HepG2 (cell line): Measurements from ENCODE around the gene ZSCAN21. TPM values are rescaled to one million over a fixed set of nuclear protein-coding genes. Genes with fewer than 3 reads are reported as not detected.

Source experiments
- ATM ChIP-seq: fragments of 450-650 bp; IDR thresholded peaks from 2 replicates; pipeline ENCODE4 v1.7.1; 2017; ENCODE audit warnings: mild to moderate bottlenecking, borderline replicate concordance
- ETV6 ChIP-seq: sonication (generic); formaldehyde crosslinking; conservative IDR thresholded peaks from 2 replicates; pipeline ENCODE4 v1.4.0; 2020; ENCODE audit warnings: missing genetic modification reagents
- FOXK1 ChIP-seq: sonication (generic); formaldehyde crosslinking; IDR thresholded peaks from 2 replicates; pipeline ENCODE4 v1.4.0; 2020; ENCODE audit warnings: low read depth, missing genetic modification reagents, borderline replicate concordance
- KLF9 ChIP-seq: IDR thresholded peaks from 2 replicates; pipeline ENCODE4 v1.6.1; 2016; ENCODE audit warnings: low read depth
- NCOA5 ChIP-seq: sonication (generic); formaldehyde crosslinking; IDR thresholded peaks from 2 replicates; pipeline ENCODE4 v1.4.0; 2020; ENCODE audit warnings: missing genetic modification reagents
- TP53 ChIP-seq: sonication (generic); formaldehyde crosslinking; conservative IDR thresholded peaks from 2 replicates; pipeline ENCODE4 v1.4.0; 2020; ENCODE audit warnings: missing genetic modification reagents
- WIZ ChIP-seq: sonication (generic); formaldehyde crosslinking; IDR thresholded peaks from 2 replicates; pipeline ENCODE4 v1.5.1; 2020; ENCODE audit warnings: mild to moderate bottlenecking, missing genetic modification reagents
- ZNF317 ChIP-seq: sonication (generic); formaldehyde crosslinking; IDR thresholded peaks from 2 replicates; pipeline ENCODE4 v1.5.0; 2020; ENCODE audit warnings: mild to moderate bottlenecking, missing genetic modification reagents
- polyA plus RNA-seq, 8 experiments: library from polyadenylated mRNA; depleted of rRNA in 3 of 8; stranded (reverse) in 7 of 8; unstranded in 1 of 8; fragments of >200 nt; fragmentation: Illumina TruSeq in 4 of 8; extraction: Trizol in 4 of 8; gene quantifications; 2 replicates each; pipeline versions ENCODE4 v1.2.1 to v1.2.3, GENCODE V29; 2011 to 2016; ENCODE audit warnings: low read depth in 4 of 8, missing spikeins in 1 of 8, mixed read lengths in 1 of 8; ENCODE audit not compliant: insufficient read depth in 1 of 8
- total RNA-seq, 5 experiments: library from RNA; depleted of rRNA; stranded (reverse); fragments of >200 nt; fragmentation: Illumina TruSeq; extraction: Trizol; gene quantifications; 2 replicates each; pipeline ENCODE4 v1.2.3, GENCODE V29; 2016; ENCODE audit warnings: low read depth in 1 of 5
- TF ChIP-seq, protein P1 (sequence below): sonication (generic); formaldehyde crosslinking; IDR thresholded peaks from 2 replicates; pipeline ENCODE4 v1.9.0; 2021; ENCODE audit warnings: missing genetic modification reagents, mild to moderate bottlenecking, borderline replicate concordance
- TF ChIP-seq, protein P2 (sequence below): sonication (generic); formaldehyde crosslinking; IDR thresholded peaks from 2 replicates; pipeline ENCODE4 v1.5.1; 2020; ENCODE audit warnings: mild to moderate bottlenecking, missing genetic modification reagents
- TF ChIP-seq, protein P3 (sequence below): sonication (generic); formaldehyde crosslinking; IDR thresholded peaks from 2 replicates; pipeline ENCODE4 v1.8.1; 2022; ENCODE audit warnings: low read depth, mild to moderate bottlenecking, missing genetic modification reagents
- TF ChIP-seq, protein P4 (sequence below): sonication (generic); formaldehyde crosslinking; IDR thresholded peaks from 2 replicates; pipeline ENCODE4 v1.8.0; 2022; ENCODE audit warnings: mild to moderate bottlenecking, missing genetic modification reagents; ENCODE audit not compliant: insufficient replicate concordance
- TF ChIP-seq, protein P5 (sequence below): IDR thresholded peaks from 2 replicates; pipeline ENCODE4 v1.6.1; 2012; ENCODE audit warnings: low read depth, low read length, improper control_type of control experiment
- TF ChIP-seq, protein P6 (sequence below): sonication (generic); formaldehyde crosslinking; IDR thresholded peaks from 2 replicates; pipeline ENCODE4 v1.5.0; 2020; ENCODE audit warnings: mild to moderate bottlenecking, low read depth, missing genetic modification reagents, borderline replicate concordance

ZSCAN21 gene
- total and polyA plus RNA-seq, 2 of the 13 experiments (the other 11 are each of a cell fraction or from before 2014, with no cell fraction given): 7.0 to 10.0 TPM

DNA sequence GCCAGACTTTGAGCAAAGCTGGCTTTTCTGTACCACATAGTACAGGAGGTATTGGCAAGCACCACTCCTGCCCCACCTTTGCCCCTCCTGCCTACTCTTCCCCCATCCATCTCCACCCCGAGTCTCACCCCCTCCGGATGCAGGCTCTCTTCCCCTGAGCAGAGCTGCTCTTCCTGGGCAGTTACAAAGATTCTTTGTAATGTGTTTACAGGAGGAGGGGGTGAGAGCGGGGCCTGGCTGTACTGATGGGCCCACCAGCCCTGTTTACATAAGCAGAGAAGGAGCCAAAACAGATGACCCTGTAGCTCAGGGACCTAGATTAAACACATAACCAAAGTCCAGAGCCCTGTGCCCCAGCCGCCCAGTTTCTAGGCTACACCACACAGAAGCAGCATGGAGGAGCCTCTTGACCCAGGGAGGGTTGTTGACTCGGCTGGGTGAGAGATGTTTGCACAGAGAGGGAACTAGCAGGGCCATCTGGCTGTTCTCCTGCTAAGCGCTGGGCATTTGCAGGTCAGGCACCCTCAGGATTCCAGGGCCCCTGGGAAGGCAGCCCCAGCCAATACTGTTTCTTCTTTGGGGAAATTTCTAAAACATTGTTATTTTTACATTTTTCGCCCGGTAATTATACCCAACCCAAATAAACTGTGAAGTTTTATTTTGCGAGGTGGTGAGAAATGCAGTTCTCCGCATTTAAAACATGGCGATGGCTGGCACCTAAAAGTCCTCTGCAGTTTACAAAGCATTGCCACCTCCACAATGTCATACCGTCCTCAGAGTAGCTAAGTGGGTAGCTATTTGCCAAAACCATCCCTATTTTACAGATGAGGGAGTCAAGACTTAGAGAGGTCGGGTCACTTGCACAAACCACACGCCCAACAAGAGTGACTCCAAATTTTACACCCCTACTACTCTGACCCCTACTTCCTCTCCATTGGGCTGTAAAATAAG, 45.6 kb upstream of the ZSCAN21 start (continued):
- TF ChIP-seq, protein P1, sequence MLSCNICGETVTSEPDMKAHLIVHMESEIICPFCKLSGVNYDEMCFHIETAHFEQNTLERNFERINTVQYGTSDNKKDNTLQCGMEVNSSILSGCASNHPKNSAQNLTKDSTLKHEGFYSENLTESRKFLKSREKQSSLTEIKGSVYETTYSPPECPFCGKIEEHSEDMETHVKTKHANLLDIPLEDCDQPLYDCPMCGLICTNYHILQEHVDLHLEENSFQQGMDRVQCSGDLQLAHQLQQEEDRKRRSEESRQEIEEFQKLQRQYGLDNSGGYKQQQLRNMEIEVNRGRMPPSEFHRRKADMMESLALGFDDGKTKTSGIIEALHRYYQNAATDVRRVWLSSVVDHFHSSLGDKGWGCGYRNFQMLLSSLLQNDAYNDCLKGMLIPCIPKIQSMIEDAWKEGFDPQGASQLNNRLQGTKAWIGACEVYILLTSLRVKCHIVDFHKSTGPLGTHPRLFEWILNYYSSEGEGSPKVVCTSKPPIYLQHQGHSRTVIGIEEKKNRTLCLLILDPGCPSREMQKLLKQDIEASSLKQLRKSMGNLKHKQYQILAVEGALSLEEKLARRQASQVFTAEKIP (CRISPR knock-in tag): no peak
- TF ChIP-seq WIZ (CRISPR knock-in tag): no peak
- TF ChIP-seq, protein P2, sequence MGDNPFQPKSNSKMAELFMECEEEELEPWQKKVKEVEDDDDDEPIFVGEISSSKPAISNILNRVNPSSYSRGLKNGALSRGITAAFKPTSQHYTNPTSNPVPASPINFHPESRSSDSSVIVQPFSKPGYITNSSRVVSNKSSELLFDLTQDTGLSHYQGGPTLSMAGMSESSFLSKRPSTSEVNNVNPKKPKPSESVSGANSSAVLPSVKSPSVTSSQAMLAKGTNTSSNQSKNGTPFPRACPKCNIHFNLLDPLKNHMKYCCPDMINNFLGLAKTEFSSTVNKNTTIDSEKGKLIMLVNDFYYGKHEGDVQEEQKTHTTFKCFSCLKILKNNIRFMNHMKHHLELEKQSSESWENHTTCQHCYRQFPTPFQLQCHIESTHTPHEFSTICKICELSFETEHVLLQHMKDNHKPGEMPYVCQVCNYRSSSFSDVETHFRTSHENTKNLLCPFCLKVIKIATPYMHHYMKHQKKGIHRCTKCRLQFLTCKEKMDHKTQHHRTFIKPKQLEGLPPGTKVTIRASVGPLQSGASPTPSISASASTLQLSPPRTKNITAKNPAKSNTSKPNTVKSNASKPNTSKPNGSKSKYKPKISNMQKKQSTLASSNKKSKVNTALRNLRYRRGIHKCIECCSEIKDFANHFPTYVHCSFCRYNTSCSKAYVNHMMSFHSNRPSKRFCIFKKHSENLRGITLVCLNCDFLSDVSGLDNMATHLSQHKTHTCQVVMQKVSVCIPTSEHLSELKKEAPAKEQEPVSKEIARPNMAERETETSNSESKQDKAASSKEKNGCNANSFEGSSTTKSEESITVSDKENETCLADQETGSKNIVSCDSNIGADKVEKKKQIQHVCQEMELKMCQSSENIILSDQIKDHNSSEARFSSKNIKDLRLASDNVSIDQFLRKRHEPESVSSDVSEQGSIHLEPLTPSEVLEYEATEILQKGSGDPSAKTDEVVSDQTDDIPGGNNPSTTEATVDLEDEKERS (CRISPR knock-in tag): peak; percentile 78; the same call in 1 of the 2 replicates
- no peak for TF ChIP-seq ATM
- no peak for TF ChIP-seq TP53 (CRISPR knock-in tag)
- TF ChIP-seq ETV6 (CRISPR knock-in tag): no peak
- no peak for TF ChIP-seq NCOA5 (CRISPR knock-in tag)
- TF ChIP-seq, protein P3, sequence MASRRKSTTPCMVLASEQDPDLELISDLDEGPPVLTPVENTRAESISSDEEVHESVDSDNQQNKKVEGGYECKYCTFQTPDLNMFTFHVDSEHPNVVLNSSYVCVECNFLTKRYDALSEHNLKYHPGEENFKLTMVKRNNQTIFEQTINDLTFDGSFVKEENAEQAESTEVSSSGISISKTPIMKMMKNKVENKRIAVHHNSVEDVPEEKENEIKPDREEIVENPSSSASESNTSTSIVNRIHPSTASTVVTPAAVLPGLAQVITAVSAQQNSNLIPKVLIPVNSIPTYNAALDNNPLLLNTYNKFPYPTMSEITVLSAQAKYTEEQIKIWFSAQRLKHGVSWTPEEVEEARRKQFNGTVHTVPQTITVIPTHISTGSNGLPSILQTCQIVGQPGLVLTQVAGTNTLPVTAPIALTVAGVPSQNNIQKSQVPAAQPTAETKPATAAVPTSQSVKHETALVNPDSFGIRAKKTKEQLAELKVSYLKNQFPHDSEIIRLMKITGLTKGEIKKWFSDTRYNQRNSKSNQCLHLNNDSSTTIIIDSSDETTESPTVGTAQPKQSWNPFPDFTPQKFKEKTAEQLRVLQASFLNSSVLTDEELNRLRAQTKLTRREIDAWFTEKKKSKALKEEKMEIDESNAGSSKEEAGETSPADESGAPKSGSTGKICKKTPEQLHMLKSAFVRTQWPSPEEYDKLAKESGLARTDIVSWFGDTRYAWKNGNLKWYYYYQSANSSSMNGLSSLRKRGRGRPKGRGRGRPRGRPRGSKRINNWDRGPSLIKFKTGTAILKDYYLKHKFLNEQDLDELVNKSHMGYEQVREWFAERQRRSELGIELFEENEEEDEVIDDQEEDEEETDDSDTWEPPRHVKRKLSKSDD (CRISPR knock-in tag): no peak; the same call in 1 of the 2 replicates
- peak; percentile 87 for TF ChIP-seq FOXK1 (CRISPR knock-in tag)
- TF ChIP-seq, protein P4, sequence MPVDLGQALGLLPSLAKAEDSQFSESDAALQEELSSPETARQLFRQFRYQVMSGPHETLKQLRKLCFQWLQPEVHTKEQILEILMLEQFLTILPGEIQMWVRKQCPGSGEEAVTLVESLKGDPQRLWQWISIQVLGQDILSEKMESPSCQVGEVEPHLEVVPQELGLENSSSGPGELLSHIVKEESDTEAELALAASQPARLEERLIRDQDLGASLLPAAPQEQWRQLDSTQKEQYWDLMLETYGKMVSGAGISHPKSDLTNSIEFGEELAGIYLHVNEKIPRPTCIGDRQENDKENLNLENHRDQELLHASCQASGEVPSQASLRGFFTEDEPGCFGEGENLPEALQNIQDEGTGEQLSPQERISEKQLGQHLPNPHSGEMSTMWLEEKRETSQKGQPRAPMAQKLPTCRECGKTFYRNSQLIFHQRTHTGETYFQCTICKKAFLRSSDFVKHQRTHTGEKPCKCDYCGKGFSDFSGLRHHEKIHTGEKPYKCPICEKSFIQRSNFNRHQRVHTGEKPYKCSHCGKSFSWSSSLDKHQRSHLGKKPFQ: peak; percentile 82
- TF ChIP-seq ZNF317 (CRISPR knock-in tag): peak; percentile 79; the same call in 1 of the 2 replicates
- no peak for TF ChIP-seq KLF9 (CRISPR knock-in tag)
- TF ChIP-seq, protein P5, sequence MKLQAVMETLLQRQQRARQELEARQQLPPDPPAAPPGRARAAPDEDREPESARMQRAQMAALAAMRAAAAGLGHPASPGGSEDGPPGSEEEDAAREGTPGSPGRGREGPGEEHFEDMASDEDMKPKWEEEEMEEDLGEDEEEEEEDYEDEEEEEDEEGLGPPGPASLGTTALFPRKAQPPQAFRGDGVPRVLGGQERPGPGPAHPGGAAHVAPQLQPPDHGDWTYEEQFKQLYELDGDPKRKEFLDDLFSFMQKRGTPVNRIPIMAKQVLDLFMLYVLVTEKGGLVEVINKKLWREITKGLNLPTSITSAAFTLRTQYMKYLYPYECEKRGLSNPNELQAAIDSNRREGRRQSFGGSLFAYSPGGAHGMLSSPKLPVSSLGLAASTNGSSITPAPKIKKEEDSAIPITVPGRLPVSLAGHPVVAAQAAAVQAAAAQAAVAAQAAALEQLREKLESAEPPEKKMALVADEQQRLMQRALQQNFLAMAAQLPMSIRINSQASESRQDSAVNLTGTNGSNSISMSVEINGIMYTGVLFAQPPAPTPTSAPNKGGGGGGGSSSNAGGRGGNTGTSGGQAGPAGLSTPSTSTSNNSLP: peak; percentile 56; the same call in 1 of the 2 replicates
- TF ChIP-seq, protein P6, sequence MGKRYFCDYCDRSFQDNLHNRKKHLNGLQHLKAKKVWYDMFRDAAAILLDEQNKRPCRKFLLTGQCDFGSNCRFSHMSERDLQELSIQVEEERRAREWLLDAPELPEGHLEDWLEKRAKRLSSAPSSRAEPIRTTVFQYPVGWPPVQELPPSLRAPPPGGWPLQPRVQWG: no peak
